ENCODE data around the gene EPHX1.

Gene EPHX1

GRCh38 chr1:225850370-225850769, 40.4 kb downstream of the EPHX1 start:
- TF ChIP-seq GATA1 (IDR thresholded peaks at IDR 0.05; ENCODE audit: low read depth, low read length) (no peak), POLR2A (IDR thresholded peaks at IDR 0.05; ENCODE audit: low read length) (no peak)
- DNase-seq = no peak

- DNase-seq = no peak
- no peak for TF ChIP-seq POLR2A (IDR thresholded peaks at IDR 0.05; ENCODE audit: low read length)
- TF ChIP-seq GATA1 (IDR thresholded peaks at IDR 0.05; ENCODE audit: low read depth, low read length) = no peak
Observed at GRCh38 chr1:225851805-225852204, 41.9 kb downstream of the EPHX1 start.

GRCh38 chr1:225852413-225853124, 42.6 kb downstream of the EPHX1 start:
- TF ChIP-seq POLR2A (IDR thresholded peaks at IDR 0.05; ENCODE audit: low read length) (no peak), GATA1 (IDR thresholded peaks at IDR 0.05; ENCODE audit: low read depth, low read length) (no peak)
- no peak for DNase-seq

- TF ChIP-seq POLR2A (IDR thresholded peaks at IDR 0.05; ENCODE audit: low read length) (no peak), GATA1 (IDR thresholded peaks at IDR 0.05; ENCODE audit: low read depth, low read length) (no peak)
- no peak for DNase-seq
Observed at GRCh38 chr1:225853441-225853840, 43.5 kb downstream of the EPHX1 start.

GRCh38 chr1:225855503-225856300, 45.8 kb downstream of the EPHX1 start:
- no peak for DNase-seq
- no peak for TF ChIP-seq POLR2A (IDR thresholded peaks at IDR 0.05; ENCODE audit: low read length)
- no peak for TF ChIP-seq GATA1 (IDR thresholded peaks at IDR 0.05; ENCODE audit: low read depth, low read length)

- TF ChIP-seq GATA1 (IDR thresholded peaks at IDR 0.05; ENCODE audit: low read depth, low read length) = no peak
- no peak for TF ChIP-seq POLR2A (IDR thresholded peaks at IDR 0.05; ENCODE audit: low read length)
Observed at GRCh38 chr1:225857256-225857655, 47.3 kb downstream of the EPHX1 start.

GRCh38 chr1:225859151-225859550, 49.2 kb downstream of the EPHX1 start:
- DNase-seq = no peak
- TF ChIP-seq POLR2A (IDR thresholded peaks at IDR 0.05; ENCODE audit: low read length) (no peak), GATA1 (IDR thresholded peaks at IDR 0.05; ENCODE audit: low read depth, low read length) (no peak)

More at GRCh38 chr1:225857256-225857655, 47.3 kb downstream of the EPHX1 start:
- no peak for DNase-seq

- DNase-seq = no peak
- TF ChIP-seq POLR2A (IDR thresholded peaks at IDR 0.05; ENCODE audit: low read length) (no peak), GATA1 (IDR thresholded peaks at IDR 0.05; ENCODE audit: low read depth, low read length) (no peak)
Observed at GRCh38 chr1:225860107-225860506, 50.2 kb downstream of the EPHX1 start.

- no peak for DNase-seq
- no peak for TF ChIP-seq POLR2A (IDR thresholded peaks at IDR 0.05; ENCODE audit: low read length)
- no peak for TF ChIP-seq GATA1 (IDR thresholded peaks at IDR 0.05; ENCODE audit: low read depth, low read length)
Observed at GRCh38 chr1:225860876-225861441, 51.0 kb downstream of the EPHX1 start.

- no peak for DNase-seq
- no peak for TF ChIP-seq GATA1 (IDR thresholded peaks at IDR 0.05; ENCODE audit: low read depth, low read length)
- no peak for TF ChIP-seq POLR2A (IDR thresholded peaks at IDR 0.05; ENCODE audit: low read length)
Observed at GRCh38 chr1:225861834-225862580, 52.1 kb downstream of the EPHX1 start.

- no peak for TF ChIP-seq POLR2A (IDR thresholded peaks at IDR 0.05; ENCODE audit: low read length)
- TF ChIP-seq GATA1 (IDR thresholded peaks at IDR 0.05; ENCODE audit: low read depth, low read length) = no peak
- DNase-seq = no peak
Observed at GRCh38 chr1:225862581-225862950, 52.6 kb downstream of the EPHX1 start.

GRCh38 chr1:225863167-225863566, 53.2 kb downstream of the EPHX1 start:
- DNase-seq = no peak
- no peak for TF ChIP-seq POLR2A (IDR thresholded peaks at IDR 0.05; ENCODE audit: low read length)
- no peak for TF ChIP-seq GATA1 (IDR thresholded peaks at IDR 0.05; ENCODE audit: low read depth, low read length)

GRCh38 chr1:225865514-225865913, 55.6 kb downstream of the EPHX1 start:
- TF ChIP-seq POLR2A (IDR thresholded peaks at IDR 0.05; ENCODE audit: low read length) (no peak), GATA1 (IDR thresholded peaks at IDR 0.05; ENCODE audit: low read depth, low read length) (no peak)
- DNase-seq = no peak

Measured in erythroblast (primary cell).